Mammary epithelial cell (primary cell): ENCODE measurements around the gene MICAL2.

Source experiments
- EZH2 ChIP-seq: IDR thresholded peaks from 2 replicates; pipeline ENCODE4 v1.6.1; 2012; ENCODE audit warnings: low read length, inconsistent platforms, borderline replicate concordance
- TF ChIP-seq, protein P1 (sequence below), 2 donors: IDR thresholded peaks in 1 of 2; conservative IDR thresholded peaks in 1 of 2; 2 replicates each; pipeline ENCODE4 v1.5.1; 2011 to 2012; ENCODE audit warnings: inconsistent platforms in 2 of 2, low read length in 2 of 2, mild to moderate bottlenecking in 2 of 2, control low read depth in 1 of 2, low read depth in 1 of 2; ENCODE audit not compliant: insufficient read depth in 1 of 2; ENCODE audit errors: extremely low read depth in 1 of 2

DNA sequence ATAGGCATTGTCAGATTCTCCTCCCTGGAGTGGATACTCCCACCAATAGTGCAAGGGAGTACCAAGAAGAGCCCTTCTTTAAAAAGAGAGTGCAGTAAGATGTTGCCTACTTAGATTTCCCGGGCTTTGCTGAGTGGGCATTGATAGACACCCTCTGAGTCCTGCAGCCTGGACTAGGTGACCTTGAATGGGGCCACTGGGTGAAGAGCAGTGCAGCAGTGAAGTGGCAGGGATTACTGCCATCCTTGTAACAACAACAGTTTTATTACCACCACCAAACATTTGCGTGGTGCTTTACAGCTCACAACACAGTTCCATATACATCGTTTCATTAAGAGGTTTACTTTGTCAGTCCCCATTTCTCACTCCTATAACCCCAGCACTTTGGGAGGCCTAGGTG, 59.4 kb downstream of the MICAL2 start:
- TF ChIP-seq, protein P1, sequence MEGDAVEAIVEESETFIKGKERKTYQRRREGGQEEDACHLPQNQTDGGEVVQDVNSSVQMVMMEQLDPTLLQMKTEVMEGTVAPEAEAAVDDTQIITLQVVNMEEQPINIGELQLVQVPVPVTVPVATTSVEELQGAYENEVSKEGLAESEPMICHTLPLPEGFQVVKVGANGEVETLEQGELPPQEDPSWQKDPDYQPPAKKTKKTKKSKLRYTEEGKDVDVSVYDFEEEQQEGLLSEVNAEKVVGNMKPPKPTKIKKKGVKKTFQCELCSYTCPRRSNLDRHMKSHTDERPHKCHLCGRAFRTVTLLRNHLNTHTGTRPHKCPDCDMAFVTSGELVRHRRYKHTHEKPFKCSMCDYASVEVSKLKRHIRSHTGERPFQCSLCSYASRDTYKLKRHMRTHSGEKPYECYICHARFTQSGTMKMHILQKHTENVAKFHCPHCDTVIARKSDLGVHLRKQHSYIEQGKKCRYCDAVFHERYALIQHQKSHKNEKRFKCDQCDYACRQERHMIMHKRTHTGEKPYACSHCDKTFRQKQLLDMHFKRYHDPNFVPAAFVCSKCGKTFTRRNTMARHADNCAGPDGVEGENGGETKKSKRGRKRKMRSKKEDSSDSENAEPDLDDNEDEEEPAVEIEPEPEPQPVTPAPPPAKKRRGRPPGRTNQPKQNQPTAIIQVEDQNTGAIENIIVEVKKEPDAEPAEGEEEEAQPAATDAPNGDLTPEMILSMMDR (conservative IDR thresholded peaks at IDR 0.05 in 1 of 2, IDR thresholded peaks at IDR 0.05 in 1 of 2; ENCODE audit: extremely low read depth in 1 of 2, insufficient read depth in 1 of 2, low read depth in 1 of 2, low read length in 2 of 2): no peak
- no peak for TF ChIP-seq EZH2
